ENCODE data around the gene BIRC2. TPM values are rescaled to one million over a fixed set of nuclear protein-coding genes. Genes with fewer than 3 reads are reported as not detected.

BIRC2 gene
- total RNA-seq, 2 experiments from 2014 or later = 26.6 to 26.9 TPM

DNA sequence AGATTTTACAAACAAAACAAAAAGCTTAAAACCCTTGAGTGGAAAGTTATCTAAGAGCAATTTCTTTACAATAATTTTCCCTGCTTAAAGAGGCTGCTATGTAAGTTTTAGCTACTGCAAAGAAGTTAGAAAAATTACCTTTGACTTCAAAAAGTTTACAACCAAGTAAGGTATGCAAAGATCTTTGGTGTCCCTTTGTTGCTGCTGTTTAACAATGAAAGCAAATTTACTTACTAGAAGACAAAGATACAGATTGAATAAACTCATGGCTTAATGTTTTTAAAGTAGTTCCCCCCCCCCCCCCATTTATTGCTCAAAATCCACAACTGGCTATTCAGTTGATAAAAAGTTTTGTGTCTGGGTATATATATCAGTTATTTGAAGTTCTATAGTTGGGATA lies 79.6 kb downstream of the BIRC2 start:
- no peak overlapping the region for H3K4me3 Mint-ChIP-seq
- CTCF ChIA-PET = interaction anchor here (0.7 to 2.9 kb wide), 4 partner anchors 9 to 132 kb away, joined by 3 to 13 read pairs (median 4); no protein-coding TSS in a partner anchor
- H3K36me3 Mint-ChIP-seq (ENCODE audit: low read depth) = peaks cover 38% of the 10 kb centered on the region
- no peaks in the 10 kb centered on the region for H3K27me3 Mint-ChIP-seq (ENCODE audit: low read depth)
- peak overlapping the region; percentile 89 for H3K27ac Mint-ChIP-seq
- H3K4me1 Mint-ChIP-seq (ENCODE audit: low read depth) = peaks cover 83% of the 10 kb centered on the region
- peaks cover 2% of the 10 kb centered on the region for H3K9me3 Mint-ChIP-seq
- no peak for DNase-seq
- intact Hi-C loops (cut with micrococcal nuclease) = no loop called here

DNA sequence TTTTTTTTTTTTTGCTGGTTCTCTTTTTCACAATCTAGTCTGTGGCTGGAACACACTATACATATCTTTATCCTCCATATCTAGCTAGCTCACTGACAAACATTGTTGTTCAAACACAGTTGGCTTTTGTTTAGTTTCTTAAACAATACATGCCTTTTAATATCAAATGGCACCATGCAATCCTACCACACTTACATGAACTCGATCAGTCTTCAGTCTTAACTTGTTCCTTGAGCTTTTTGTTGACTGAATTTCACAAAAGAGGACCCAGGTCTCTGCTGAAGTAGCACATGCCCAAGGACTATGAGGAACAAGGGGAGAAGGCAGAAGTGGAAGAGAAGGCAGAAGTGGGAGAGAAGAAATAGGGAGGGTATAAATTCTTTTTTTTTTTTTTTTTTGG lies 80.1 kb downstream of the BIRC2 start:
- Mint-ChIP-seq H3K4me1 (ENCODE audit: low read depth) (peaks cover 84% of the 10 kb centered on the region), H3K27ac (peak overlapping the region; percentile 89), H3K4me3 (no peak overlapping the region), H3K9me3 (peaks cover 7% of the 10 kb centered on the region), H3K27me3 (ENCODE audit: low read depth) (no peaks in the 10 kb centered on the region), H3K36me3 (ENCODE audit: low read depth) (peaks cover 40% of the 10 kb centered on the region)
- CTCF ChIA-PET = interaction anchor here (1.2 to 2.9 kb wide), 4 partner anchors 9 to 37 kb away, joined by 3 to 13 read pairs (median 6); no protein-coding TSS in a partner anchor
- no peak for DNase-seq
- intact Hi-C loops (cut with micrococcal nuclease) = no loop called here

Other genes starting within 250 kb of the BIRC2 start
- gene YAP1, start 236.8 kb upstream of the BIRC2 start, total RNA-seq = 1 to 10 TPM; 1.1 to 1.5 TPM
- gene BIRC3, start 29.7 kb upstream of the BIRC2 start, total RNA-seq = 100 to 1,000 TPM; 100 to 105 TPM
- 100 to 1,000 TPM; 232 to 255 TPM for gene TMEM123, start 105.6 kb downstream of the BIRC2 start, total RNA-seq
- gene MMP7, start 183.5 kb downstream of the BIRC2 start, total RNA-seq = not detected

All from activated naive CD4-positive, alpha-beta T cell treated with anti-CD3 and anti-CD28 coated beads for 36 hours (primary cell).